Endothelial cell of umbilical vein (primary cell): ENCODE data around the gene LAMB1.

Source experiments
- CTCF ChIP-seq, 2 donors: IDR thresholded peaks; 1 replicate in 1 of 2; 2 replicates in 1 of 2; pipeline ENCODE4 v1.5.1; 2011; ENCODE audit warnings: low read length in 2 of 2, mild to moderate bottlenecking in 2 of 2, moderate library complexity in 2 of 2, control low read depth in 1 of 2, inconsistent platforms in 1 of 2, low read depth in 1 of 2; ENCODE audit not compliant: insufficient read depth in 1 of 2; ENCODE audit errors: extremely low read depth in 1 of 2
- MAX ChIP-seq: IDR thresholded peaks from 2 replicates; pipeline ENCODE4 v1.6.1; 2011; ENCODE audit not compliant: insufficient read depth, insufficient read length

DNA sequence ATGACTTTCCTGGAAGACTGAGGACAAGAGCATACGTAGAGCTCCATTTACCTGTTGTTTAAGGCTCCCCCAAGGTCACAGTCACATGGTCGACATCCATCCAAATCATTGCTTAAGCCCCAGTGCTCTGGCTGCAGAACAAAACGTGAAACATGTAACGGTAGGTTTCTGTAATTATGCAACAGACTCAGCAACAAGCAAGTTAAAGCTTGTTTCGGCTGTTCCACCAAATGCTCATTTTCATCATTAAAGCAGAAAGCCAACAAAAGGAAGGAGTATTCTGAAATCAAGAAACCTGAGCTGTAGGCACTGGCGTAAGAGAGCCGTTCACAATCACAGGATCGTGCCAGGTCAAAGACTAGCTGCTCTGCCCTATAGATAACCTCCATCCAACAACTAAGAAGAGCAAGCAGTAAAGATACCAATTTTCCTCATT, 30.0 kb downstream of the LAMB1 start:
- TF ChIP-seq CTCF (IDR thresholded peaks at IDR 0.05; ENCODE audit: extremely low read depth in 1 of 2, insufficient read depth in 1 of 2, low read depth in 1 of 2, low read length in 2 of 2) = no peak
- no peak for TF ChIP-seq MAX
